CD4-positive, alpha-beta T cell treated with Interleukin-15 for 1 hour (primary cell): ENCODE results near the gene HOATZ.

Experiments used
- DNase-seq: peaks from one replicate; pipeline ENCODE4 v3.0.0-alpha.2; 2020

HOATZ gene

DNA sequence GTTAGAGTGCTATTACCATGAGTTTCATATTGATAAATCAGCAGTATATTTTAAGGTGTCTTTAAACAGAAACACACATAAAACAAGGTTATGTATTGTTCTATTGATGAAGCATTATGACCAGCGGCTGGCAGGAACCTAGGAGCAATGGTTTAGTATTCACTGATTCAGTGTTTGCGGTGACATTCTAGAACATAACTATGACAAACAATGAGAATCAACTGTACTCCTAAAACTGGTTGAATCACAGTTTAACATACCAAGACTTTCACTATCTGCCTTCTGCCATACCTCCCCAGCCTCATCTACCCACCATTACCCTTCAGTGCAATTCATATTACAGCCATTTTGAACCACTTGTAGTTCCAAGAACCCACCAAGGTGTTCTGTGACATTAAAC is 8.8 kb downstream of the HOATZ start:
- no peak for DNase-seq

GRCh38 chr11:111524056-111524455 is 9.5 kb downstream of the HOATZ start:
- no peak for DNase-seq

GRCh38 chr11:111525456-111525855 is 10.9 kb downstream of the HOATZ start:
- no peak for DNase-seq

DNA sequence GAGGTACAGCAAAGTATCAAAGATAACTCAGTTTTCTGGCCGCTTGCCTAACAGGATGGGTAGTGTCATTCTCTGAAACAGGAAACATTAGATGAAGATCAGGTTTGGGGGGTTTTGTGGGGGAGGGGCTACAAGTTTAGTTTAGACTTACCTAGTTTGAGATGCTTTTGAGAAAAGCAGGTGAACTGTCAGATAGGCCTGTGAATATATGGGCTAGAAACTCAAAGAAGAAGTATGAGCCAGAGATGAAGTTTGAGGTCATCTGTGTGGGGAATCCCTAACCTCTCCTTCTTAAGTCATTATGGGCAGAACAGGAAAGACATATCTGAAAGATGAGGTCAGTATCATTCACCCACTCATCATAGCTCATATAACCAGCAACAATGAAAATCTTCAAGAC is 11.9 kb downstream of the HOATZ start:
- DNase-seq, result no peak

GRCh38 chr11:111527279-111527678 is 12.7 kb downstream of the HOATZ start:
- DNase-seq, result no peak

DNA sequence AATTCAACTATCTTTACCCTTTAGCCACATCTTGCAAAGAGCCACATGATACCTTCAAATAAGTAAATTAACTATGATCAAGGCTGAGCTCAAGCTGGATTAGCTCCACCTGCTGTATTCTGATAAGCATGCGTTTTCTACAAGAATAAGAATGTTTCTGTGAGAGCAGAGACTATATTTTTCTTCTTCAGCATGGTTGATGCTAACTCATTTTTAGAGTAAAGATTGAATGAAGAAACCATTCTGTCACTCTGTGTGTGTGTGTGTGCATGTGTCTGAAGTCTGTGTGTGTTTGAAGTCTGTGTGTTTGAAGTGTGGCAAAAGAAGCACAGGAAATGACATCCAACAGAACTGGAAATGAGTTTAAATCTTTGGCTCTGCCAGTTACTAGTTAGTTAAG is 14.0 kb downstream of the HOATZ start:
- no peak for DNase-seq

- no peak for DNase-seq
Observed at GRCh38 chr11:111530091-111530490, 15.5 kb downstream of the HOATZ start.

DNA sequence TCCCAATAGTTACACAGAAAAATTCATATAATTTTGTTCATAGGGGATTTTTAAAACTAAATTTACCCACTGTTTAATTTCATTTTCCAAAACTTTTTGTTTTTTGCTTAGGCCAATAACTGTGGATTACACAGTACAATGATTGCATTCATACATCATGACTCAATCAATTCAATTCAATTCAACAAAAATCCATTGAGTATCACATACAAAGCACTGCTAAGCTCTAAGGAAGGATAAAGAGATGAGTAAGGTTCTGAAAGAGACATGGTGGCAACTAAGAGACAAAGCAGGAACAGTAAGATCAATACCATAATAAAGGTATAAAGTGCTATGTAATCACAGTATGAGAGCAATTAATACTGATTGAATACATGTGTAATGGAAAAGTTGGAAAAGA is 16.6 kb downstream of the HOATZ start:
- DNase-seq, result no peak

- DNase-seq, result peak; percentile 47
Observed at GRCh38 chr11:111531687-111532364, 17.2 kb downstream of the HOATZ start.

DNA sequence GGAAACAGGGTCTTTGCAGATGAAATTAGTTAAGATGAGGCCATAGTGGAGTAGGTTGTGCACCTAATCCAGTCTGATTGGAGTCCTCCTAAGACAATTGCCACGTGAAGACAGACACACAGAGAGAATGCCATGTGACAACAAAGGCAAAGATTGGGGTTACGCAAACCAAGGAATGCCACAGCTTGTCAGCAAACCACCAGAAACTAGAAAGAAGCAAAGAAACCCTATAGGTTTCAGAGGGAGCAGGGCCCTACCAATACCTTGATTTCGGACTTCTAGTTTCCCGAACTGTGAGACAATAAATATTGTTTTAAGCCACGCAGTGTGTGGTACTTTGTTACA is 17.8 kb downstream of the HOATZ start:
- DNase-seq, result no peak

DNA sequence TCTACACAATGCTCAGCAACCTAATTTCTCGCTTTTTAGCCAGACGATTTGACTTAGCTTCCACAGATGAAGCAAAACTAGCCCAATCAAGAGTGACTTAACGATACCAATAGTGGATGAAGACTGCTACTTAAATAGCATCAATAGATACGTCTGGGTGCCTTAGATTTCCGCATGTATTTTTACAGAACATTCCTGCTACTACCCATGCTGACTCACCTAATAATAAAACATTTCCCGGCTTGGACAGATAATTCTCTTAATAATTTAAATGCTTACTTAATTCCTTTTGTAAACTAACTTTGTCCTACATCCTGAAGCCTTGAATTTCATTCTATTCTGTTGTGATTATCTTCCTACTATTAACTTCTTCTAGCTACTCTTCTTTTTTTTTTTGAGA is 20.7 kb downstream of the HOATZ start:
- no peak for DNase-seq

DNA sequence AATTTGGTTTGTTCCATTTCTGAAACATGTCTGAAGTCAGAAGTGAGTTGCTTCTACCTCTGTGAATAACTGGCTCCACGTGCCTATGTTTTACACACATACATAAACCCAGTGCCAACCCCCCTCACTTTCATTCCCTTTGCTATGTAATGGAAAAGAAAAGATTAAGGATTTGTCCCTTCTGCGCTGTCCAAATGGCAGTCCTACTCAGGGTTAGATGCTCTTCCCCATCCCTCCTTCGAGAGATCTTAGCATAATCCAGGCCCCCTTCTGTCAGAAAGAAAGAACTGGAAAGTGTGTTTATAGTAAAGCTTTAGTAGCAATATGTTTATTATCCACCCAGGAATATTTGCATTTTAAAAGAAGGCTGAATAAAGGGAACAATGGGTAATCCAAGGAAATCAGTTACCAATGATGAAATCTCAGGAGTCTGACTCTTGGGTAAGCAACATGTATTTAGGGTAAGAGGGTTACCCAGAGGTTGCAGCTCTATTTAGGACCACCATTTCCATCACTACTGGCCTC is 22.8 kb downstream of the HOATZ start:
- DNase-seq, result no peak

DNA sequence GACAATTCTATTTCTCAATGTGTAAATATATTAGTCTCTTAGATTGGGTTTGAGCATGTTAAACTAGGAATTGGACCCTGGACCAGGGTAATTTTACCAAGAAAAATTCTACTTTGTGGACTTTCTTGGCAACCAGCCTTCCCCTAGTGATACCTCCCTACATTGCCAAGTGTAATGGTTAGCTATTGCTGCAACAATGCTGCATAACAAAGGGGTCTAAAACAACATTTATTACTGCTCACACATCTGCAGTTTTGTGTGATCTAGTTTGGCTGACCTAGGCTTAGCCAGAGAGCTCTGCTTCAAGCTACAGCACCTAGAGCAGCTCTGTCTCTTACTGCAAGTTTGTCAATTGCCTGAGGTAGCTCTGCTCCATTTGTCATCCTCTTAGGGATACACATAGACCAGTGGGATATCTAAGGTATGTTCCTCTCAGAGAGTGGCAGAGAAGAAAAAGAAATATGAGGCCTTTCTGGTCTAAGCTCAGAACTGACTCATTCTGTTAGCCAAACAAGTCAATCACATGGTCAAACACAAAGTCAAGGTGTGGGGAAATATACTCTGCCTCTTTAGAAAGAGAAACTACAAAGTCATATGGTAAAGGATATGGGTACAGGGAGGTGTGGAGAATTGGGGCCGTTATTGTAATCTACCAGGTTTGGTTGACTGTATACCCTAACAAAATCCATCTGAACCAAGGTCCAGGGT is 24.0 kb downstream of the HOATZ start:
- DNase-seq, result no peak

DNA sequence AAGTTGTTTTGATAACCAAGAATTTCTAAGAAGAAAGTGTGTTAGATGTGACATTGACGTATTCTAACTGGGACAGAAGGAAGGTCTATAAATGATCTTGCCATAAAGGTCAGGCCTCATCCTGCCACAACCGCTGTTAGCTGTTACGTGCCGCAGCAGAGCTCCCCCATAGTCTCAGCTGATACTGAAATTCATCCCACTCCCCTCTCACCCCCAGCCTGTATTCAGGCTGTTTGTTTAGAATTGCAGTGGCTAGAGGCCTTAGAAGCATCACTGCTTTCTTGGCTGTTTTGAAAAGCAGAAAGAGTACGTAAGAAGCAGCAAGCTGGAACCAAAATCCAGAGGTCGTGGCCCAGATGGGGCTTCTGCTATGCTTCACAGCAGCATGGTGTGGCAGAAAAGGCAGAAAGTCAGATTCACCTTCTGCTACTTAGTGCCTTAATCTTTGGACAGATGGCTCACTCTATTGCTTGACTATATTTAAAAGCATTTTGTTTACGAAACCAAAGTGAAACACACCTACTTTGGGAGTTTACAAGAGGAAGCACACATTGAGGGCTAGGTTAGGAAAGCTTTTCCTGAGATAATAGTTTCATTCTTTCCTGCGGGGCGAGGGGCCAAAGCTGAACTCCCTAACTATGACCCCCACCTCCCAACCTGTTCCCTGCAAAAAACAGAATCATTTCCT is 25.0 kb downstream of the HOATZ start:
- DNase-seq, result peak; percentile 26

- DNase-seq, result peak; percentile 45
Observed at GRCh38 chr11:111540114-111540936, 25.7 kb downstream of the HOATZ start, which contains the start of gene LAYN. Gene LAYN (plus strand): TSS chr11:111540720. CDS start chr11:111540844, 124 bp downstream.

DNA sequence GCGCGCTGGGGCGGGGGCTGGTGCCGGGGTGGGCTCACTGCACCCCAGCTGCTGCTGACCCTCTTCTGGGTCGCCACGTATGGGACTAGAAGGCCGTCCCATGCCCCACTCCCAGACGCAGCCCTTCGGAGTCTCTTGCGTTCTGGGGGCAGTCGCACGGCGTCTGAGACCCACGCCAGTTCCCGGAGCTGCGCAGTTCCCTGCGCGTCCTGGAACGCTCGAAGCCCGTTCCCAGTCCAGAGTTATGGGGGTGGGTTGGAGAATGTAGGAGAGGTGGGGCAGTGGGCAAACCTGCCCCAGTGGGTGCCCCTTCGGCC is 26.3 kb downstream of the HOATZ start:
- DNase-seq, result no peak

- DNase-seq, result no peak
Observed at GRCh38 chr11:111541254-111542061, 26.9 kb downstream of the HOATZ start.

DNA sequence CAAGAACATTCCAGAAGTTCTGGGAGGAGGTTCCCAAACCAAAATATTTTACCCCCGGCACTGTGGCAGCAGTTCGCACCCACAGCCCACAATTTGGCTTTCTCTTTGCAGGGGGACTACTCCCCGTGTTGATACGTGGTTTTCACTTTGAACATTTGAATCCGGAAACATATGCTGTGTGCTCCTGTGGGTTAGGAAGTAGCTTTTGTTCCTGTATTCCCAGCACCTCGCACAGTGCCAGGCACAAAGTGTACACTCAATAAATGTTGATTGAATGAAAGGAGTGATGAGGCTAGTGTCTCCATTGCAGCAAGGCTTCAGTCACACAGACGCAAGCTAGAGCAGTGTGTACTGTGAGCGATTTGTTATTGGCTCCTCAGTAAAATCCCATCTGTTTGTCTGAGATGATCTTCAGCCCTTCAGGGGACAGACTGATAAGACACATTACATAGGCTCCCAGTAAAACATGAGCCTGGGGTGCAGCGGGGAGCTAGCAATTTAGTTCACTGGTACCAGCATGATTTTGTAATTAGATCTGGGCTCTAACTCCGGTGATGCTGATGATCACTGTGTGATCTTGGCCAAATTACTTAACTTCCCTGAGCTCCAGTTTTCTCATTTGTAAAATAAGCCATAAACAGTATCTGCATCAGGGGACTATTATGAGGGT is 28.2 kb downstream of the HOATZ start:
- no peak for DNase-seq

DNA sequence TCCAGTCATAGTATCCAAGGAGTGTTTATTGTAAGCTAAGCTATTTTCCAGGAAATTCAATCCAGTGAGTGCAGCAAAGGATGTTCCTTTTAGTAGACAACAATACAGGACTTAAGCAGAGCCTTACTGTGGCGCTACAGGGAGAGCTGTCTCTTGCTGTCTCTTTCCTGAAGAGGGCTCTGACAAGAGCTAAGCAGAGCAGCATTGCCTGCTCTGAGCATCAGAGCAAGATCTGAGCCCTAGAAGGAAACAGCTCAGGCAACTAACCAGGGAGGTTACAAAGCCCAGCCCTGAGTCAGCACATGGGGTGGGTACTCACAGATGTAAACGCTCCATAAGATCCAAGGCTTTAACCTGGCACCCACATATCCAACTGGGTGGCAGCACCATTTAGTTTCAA is 33.9 kb downstream of the HOATZ start:
- no peak for DNase-seq

DNA sequence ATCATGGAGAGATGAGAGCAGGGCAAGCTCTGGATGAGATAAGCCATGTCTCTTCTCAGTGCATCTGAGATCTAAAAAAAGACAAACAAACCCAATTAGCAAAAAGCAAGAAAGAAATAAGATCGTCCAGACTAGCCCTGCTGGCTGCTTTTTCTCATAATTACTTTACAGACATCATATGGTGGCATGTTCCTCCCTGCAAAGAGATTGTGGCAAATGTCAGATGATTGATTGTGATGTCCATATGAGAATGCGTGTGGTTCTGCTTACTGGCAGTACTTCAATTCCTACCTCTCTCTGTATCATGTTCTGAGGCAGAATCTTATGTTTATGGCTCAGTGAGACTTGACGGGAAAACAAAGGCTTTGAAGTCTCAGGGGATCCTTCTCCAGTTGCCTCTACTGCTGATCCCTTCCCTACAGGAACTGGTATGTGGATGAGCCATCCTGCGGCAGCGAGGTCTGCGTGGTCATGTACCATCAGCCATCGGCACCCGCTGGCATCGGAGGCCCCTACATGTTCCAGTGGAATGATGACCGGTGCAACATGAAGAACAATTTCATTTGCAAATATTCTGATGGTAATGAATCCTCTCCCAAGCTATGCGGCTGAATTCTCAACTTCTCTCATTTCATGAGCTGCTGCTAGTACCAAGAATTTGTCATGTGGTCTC is 34.8 kb downstream of the HOATZ start:
- no peak for DNase-seq

- no peak for DNase-seq
Observed at GRCh38 chr11:111549869-111550203, 35.3 kb downstream of the HOATZ start.
